GM19328 (cell line): ENCODE data around the gene RLF.

Source experiments
- ATAC-seq: cut with Tn5 transposase; IDR thresholded peaks from one replicate; pipeline ENCODE4 v1.9.1; 2021; ENCODE audit warnings: mild to moderate bottlenecking, moderate library complexity; ENCODE audit not compliant: unreplicated experiment

The RLF gene

DNA sequence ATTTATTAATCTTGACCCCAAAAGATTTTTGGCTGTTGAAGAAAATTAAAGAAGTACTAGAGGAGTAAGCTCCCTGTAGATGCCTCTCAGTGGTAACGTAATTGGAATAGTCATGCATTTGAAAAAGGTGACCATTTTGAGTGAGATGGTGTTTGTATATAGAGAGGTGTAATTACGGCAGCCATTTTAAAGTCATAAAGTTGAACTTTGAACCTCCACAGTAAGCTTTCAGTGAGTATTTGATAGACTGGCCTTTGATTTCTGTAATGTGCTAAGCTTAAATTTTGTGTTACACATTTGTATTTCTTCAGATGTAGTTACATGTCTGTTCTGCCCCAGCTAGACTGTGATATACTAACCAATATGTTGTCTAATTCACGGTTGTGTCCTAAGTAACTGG is 65.0 kb downstream of the RLF start:
- no peak for ATAC-seq

DNA sequence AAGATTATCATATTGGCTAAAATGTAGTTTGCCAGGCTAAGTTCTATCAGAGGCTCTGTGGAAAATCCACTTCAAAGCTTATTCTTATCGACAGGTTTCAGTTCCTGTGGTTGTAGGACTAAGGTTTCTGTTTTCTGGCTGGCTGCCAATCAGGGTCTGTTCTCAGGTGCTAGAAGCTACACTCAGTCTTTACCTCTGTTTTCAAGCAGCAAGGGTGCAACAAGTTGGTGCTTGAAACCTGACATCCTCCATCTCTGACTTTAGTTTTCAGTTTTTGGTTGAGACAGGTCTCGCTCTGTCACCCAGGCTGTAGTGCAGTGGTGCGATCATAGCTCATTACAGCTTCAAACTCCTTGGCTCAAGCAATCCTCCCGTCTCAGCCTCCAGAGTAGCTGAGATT is 71.3 kb downstream of the RLF start:
- peak; percentile 92 for ATAC-seq

DNA sequence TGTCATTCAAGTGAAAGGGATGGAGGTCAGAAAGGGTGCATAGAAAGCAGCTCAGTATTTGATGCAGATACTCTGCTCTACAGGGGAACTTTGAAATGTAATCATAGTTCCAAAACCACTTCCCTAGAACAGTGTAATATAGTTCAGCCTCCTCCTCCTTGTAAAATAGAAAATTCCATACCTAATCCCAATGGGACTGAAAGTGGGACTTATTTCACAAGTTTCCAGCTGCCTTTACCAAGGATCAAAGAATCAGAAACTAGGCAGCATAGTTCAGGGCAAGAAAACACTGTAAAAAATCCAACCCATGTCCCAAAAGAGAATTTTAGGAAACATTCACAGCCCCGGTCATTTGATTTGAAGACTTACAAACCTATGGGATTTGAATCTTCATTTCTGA is 78.4 kb downstream of the RLF start:
- no peak for ATAC-seq

DNA sequence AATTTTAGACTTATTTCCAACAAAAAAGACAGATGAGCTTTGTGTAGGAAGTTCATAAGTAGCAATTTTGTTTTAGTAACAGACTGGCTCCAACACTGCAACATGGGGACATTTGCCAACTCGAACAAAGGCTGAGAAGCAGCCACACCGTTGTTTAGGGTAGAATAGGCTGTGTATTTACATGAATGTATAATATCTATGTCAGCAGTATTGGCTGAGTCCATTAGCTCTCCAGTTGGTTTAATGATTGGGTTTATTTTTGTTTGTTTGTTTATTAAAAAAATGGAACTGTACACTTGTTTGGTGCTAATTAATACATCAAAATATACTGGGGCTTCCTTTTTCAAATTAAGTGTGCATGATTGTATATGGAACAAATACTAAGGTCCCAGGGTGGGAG is 79.2 kb downstream of the RLF start:
- no peak for ATAC-seq

DNA sequence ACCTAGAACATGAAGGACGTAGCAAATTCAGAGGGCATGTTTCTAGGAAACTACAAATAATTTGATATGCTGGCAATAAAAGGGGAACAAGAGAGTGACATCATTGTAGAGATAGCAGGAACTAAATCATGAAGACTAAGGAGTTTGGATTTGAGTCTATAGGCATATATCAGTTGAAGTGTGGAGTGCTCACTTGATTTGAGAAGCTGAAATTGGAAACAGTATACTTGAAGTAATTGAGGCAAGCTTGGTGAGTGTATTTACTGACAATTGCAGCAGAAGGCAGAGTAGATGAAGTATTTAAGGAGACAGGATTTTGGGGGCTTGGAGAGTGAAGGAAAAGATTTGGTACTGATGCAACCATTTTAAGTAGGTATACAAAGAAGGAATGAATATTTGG is 80.2 kb downstream of the RLF start:
- no peak for ATAC-seq

DNA sequence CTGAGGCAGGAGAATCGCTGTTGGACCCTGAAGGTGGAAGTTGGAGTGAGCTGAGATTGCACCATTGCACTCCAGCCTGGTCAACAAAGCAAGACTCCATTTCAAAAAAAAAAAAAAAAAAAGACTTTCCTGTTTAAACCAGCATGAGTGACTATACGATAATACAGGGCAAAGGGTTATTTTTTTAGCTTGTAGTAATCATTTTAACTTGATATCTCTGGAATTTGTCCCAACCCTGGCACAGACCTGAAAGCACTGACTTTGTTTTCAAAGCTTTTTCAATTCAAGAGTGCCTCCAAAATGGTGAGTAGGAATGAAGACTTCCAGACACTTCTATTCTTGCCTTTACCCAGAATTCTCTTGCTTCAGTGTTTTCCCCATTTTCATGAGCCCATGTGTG is 82.2 kb downstream of the RLF start:
- ATAC-seq: no peak

DNA sequence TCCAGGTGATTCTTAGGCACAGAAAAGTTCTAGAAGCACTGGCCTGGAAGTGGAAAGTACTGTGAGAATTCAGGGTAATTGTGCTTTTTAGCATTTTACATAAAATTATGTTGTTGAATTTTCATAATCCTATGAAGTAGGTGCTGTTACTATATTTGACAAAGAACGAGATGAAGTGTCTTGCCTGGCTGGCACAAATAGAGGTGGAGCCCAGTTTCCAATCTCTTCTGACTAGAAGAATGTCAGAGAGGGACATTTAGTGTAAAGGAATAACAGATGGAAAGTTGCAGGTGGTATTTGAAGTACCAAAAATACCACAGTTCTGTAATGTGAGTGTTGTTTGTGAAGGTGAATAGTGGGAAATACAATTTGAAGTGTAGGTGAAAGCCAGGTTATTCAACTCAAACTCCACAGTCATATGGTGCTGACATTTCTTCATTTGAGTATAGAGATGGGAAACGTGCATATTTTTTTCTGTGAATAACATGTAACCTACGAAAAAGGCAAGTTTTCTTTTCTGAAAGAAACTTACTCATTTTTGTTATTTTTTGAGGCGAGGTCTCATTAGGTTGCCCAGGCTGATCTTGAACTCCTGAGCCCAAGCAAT is 83.1 kb downstream of the RLF start:
- ATAC-seq: no peak

DNA sequence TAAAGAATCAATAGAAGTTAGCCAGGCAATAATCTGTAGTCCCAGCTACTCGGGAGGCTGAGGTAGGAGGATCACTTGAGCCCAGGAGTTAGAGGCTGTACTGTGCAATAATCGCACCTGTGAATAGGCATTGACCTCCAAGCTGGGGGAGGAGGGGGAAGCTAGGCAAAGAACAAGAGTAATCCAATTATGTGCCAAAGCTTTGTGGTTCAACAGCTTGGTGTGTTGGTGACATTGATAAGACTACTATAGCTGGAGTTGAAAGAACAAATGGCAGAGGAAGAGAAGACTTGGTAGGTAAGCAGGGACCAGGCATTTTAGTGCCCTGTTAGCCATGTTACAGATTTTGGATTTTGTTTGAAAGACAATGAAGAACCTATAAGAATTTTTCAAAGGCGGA is 84.5 kb downstream of the RLF start:
- ATAC-seq: no peak

DNA sequence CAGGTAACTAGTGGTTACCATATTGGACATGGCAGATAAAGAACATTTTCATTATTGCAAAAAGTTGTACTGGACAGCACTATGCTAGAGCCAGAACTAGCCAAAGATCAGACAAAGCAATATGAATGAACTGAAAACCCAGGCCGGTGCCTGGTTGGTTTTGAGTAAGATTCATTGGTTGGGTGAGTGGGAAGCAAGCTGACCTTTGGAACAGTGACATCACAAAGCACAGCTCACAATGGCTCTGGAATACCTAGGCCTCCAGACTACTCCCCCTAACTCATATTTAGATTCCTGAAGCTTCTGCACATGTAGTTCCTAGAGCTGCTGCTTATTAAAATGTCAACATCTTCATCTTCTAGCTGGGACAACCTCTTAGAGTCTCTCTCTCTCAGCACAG is 86.5 kb downstream of the RLF start, which contains the start of gene TMCO2:
Gene TMCO2 (plus strand): TSS at position 283 of the 400 bp plus-strand sequence. CDS start 57 bp downstream, at position 340.
- ATAC-seq: no peak

DNA sequence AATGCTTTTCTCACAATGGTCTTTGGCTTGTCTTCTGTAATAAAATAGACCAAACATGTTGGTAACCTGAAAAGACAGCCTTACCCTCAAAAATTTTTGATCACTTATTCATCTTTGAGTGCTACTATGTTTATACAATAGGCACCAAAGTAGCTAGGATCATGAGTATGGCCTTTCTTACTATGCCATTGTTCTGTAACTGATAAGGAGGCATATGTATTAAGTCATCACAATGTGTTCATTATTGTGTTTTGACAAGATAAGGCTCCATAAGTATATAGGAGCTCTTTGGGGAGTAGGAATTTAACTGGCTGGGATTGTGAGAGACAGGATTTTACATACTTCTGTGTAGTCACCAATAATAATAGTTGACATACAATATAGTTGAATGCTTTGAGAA is 87.2 kb downstream of the RLF start:
- ATAC-seq: no peak

DNA sequence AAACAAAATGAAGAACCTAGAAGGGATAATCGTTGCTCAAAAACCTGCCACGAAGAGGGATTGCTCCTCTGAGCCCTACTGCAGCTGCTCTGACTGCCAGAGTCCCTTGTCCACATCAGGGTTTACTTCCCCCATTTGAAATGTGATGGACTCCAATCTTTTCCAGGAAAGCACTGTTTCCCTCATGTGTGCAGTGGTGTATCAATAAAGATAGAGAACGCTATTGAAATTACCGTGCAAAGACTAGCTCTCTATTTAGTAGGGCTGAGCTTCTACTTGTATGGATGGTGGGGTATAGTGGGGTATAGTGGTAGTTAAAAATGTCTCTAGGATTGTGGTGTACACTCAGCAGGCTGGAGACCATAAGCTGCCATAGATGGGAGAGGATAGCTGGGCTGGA is 90.3 kb downstream of the RLF start:
- no peak for ATAC-seq

DNA sequence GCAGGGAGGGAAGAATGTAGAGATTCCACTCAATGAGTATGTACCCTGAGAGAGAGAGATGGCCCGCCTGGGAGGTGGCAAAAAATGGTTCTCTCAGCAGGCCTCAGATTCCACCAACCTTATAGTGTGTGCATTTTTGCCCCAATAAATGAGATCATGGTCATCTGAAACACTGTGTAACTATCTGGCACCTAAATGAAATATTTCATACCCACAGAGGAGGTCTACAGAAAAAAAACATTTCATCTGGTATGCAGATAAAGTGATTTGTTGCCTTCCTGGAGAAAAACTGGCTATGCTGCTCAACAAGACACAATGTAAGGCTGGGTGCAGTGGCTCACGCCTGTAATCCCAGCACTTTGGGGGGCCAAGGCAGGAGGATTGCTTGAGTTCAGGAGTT is 91.4 kb downstream of the RLF start:
- no peak for ATAC-seq

DNA sequence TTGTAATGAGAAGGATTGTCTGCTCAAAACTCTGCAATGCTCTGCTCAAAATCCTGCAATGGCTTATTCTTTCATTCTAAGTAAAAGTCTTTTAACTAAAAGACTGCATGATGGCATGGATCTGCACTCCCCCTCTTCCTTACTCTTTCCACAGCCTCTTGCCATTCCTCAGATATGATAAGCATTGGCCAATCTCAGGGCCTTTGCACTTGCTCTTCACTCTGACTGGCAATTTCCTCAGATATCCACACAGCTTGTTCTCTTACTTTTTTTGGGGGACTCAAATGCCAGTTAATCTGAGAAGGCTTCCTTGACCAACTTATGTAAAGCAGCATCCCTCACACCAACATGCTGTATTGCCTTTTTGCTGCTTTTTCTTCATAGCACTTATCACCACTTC is 94.0 kb downstream of the RLF start:
- no peak for ATAC-seq

DNA sequence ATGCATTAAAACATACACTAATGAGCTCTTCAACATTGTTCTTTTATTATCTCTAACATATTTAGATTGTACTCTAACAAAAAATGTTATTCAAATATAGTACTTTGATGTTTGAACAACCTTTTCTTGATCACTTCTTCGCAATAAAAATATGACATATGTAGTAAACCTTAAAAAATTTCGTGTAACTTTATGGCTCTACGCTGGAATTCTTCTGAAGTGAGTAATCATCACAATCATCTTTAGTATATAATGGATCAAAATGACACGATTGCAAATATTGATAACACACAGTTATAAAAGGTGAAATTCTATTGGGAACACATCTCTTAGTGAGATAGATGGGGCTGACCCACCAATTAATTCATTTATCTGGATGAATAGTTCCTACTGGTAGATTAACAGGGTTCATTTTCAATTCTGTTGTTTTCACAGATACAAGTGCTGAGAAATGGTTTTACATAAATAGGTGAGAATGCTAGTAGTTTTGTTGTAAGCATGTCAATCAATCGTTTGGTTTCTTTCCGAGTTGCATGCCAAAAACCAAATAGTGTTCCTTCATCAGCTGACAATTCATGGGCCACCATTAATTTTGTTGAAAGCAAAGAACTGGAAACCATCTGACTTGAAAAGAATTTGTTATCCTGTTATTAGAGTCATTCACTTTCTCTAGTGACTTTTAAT is 95.4 kb downstream of the RLF start:
- no peak for ATAC-seq

DNA sequence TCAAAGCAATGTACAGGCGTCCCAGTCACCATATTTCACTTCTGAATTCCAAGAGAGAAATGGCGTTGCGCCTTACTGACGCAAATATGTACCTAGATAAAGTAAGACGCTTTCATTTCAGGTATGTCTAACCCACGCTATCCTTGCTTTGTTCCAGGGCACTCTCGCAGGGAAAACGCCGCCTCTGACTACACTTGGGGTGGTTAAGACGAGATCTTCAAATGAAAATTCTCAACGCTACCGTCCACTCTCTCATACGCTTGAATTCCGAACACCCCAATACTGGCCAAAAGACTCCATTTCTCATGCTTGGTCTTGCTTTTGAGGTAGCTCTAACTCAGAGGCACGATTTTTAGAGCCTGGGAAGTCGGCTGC is 96.1 kb downstream of the RLF start:
- ATAC-seq: no peak

DNA sequence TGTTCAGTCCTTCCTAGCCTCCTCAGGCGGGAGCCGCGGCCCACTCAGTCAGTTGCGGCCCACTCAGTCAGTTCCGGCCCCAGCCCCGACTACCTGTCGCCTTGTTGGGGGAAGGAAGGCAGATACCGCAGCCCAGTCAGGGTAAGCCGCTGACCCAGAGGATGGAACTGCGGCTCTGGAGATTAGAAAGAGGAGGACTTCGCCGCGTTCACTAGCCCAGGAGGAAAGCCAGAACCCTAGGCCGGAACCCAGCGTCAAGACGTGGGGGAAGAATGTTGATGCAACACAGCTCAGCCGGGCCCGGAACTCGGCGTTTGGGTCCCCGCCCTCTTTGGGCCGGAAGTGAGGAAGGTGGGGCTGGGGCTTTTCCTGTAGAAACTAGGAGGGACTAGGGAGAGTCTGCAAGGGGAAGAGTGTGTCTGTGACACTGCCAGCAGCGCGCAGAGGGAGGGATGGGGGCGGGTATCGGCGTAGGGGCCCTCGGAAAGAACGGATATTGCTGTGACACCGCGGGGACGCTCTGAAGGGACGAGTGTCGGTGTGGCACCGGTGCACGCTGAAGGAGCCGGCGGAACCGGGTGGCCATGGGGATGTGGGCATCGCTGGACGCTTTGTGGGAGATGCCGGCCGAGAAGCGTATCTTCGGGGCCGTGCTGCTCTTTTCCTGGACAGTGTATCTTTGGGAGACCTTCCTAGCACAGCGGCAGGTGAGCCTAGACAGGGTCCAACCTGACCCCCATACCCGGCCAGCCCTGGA is 96.7 kb downstream of the RLF start, which contains the start of gene ZMPSTE24:
Gene ZMPSTE24 (plus strand): TSS at position 549 of the 757 bp plus-strand sequence. CDS start 36 bp downstream, at position 585.
- ATAC-seq: peak; percentile 84

DNA sequence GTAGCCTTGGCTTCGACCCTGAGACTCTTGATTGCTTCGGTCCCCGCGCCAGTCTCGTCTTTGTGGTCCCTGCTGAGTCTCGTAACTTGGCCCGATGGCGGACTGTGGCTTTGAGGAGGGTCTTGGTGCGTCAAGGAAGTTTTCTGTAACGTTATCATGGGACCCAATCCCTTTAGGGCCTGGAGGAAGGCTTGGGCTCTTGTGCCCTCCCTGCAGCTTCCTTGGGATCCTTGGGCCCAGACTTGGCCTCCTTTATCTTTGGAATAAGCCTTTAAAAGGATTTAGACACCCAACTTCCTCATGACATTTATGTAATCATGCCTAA is 97.2 kb downstream of the RLF start:
- no peak for ATAC-seq

DNA sequence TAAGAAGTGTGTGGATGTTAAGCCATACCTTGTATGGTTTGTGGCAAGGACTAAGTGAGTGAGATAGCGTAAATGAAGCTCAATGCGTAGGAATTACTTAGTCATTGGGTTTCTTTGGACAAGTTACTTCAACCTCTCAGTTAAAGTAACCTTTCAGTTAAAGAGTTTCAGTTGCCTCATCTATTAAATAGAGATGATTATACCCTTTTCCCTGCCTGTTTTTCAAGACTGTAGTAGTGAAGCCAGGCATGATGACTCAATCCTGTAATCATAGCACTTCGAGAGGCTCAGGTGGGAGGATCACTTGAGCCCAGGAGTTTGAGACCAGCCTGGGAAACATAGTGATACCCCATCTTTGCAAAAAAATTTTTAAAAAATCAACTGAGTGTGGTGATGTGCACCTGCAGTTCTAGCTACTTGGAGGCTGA is 103.2 kb downstream of the RLF start:
- ATAC-seq: no peak

DNA sequence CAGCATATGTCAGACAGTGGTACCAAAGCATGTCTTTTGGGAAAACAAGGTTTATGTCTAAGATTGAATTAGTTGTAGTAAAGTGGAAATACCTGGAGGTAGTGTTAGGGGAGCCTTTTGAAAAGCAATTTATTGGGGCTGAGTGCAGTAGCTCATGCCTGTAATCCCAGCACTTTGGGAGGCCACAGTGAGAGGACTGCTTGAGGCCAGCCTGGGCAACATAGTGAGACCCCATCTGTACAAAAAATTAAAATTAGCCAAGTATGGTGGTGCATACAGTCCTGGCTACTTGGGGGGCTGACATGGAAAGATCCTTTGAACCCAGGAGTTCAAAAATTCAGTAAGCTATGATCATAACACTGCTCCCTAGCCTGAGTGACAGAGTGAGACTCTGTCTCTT is 104.1 kb downstream of the RLF start:
- no peak for ATAC-seq

DNA sequence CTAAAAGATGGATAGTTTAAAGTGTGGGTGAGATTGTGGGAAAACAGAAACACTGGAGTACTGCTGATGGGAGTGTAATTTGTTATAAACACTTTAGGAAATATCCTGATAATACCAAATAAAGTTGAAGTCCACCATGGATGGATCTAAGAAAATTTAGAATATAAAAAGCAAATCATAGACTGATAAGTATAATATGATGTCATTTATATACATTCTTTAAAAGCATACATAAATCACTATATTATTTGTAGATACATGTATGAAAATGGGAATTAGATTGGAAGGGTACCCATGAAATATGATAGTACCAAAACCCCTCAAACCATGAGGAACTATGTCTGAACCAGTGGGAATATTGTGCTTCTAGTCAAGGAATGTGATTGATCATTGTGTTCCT is 104.7 kb downstream of the RLF start:
- no peak for ATAC-seq

DNA sequence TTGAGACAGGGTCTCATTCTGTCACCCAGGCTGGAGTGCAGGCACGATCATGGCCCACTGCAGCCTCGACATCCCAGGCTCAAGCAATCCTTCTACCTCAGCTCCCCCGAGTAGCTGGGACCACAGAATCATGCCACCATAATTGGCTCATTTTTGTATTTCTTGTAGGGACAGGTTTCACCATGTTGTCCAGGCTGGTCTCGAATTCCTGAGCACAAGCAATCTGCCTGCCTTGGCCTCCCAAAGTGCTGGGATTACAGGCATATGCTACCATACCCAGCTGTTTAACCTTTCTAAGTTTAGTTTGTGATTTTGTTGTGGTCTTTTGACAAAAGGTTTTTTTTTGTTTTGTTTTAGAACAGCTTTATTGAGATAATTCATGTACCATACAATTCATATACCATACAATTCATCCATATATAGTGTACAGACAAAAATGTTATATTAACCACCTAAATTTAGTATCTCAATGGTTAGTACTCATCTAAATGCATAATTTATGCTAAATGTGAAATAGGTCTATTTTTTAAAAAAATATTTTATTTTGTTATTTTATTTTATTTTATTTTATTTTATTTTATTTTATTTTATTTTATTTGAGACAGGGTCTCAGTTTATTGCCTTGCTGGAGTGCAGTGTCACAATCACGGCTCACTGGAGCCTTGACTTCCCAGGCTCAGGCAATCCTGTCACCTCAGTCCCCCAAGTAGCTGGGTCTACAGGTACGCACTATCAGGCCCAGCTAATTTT is 105.8 kb downstream of the RLF start:
- no peak for ATAC-seq
